Stimulated activated naive CD8-positive, alpha-beta T cell treated with anti-CD3 and anti-CD28 coated beads, Interleukin-15, Interleukin-2, amounts not matched to agents 100 ng/mL and 50 ng/mL, for 24 hours (primary cell): Measurements from ENCODE around the gene MYO10.

Experiments
- H3K27ac Mint-ChIP-seq: one replicate; pipeline ENCODE4 v1.8.0; 2021; ENCODE audit warnings: mild to moderate bottlenecking, mixed read lengths
- H3K27me3 Mint-ChIP-seq: one replicate; pipeline ENCODE4 v1.8.0; 2021; ENCODE audit warnings: mixed read lengths
- H3K36me3 Mint-ChIP-seq: one replicate; pipeline ENCODE4 v1.8.0; 2021; ENCODE audit warnings: low read depth, mixed read lengths
- H3K4me1 Mint-ChIP-seq: one replicate; pipeline ENCODE4 v1.8.0; 2021; ENCODE audit warnings: low read depth, mixed read lengths
- H3K4me3 Mint-ChIP-seq: one replicate; pipeline ENCODE4 v1.8.0; 2021; ENCODE audit warnings: mild to moderate bottlenecking, mixed read lengths
- H3K9me3 Mint-ChIP-seq: one replicate; pipeline ENCODE4 v1.8.0; 2021; ENCODE audit warnings: mixed read lengths

The MYO10 gene

GRCh38 chr5:16871746-16872339 lies 64.2 kb downstream of the MYO10 start:
- no peaks in the 10 kb centered on the region for H3K36me3 Mint-ChIP-seq
- H3K9me3 Mint-ChIP-seq = peaks cover 7% of the 10 kb centered on the region
- H3K4me1 Mint-ChIP-seq = no peaks in the 10 kb centered on the region
- no peak overlapping the region for H3K27ac Mint-ChIP-seq
- no peaks in the 10 kb centered on the region for H3K27me3 Mint-ChIP-seq
- H3K4me3 Mint-ChIP-seq = no peak overlapping the region

- Mint-ChIP-seq H3K9me3 (peaks cover 5% of the 10 kb centered on the region), H3K4me3 (no peak overlapping the region), H3K36me3 (no peaks in the 10 kb centered on the region), H3K4me1 (no peaks in the 10 kb centered on the region), H3K27me3 (no peaks in the 10 kb centered on the region), H3K27ac (no peak overlapping the region)
These were observed 65.2 kb downstream of the MYO10 start for GRCh38 chr5:16870878-16871277.

- Mint-ChIP-seq H3K9me3 (peaks cover 5% of the 10 kb centered on the region), H3K4me1 (no peaks in the 10 kb centered on the region), H3K36me3 (no peaks in the 10 kb centered on the region), H3K27ac (no peak overlapping the region), H3K27me3 (no peaks in the 10 kb centered on the region), H3K4me3 (no peak overlapping the region)
These were observed 66.0 kb downstream of the MYO10 start for GRCh38 chr5:16869821-16870796.

GRCh38 chr5:16867577-16867953 lies 68.5 kb downstream of the MYO10 start:
- H3K9me3 Mint-ChIP-seq = no peaks in the 10 kb centered on the region
- no peak overlapping the region for H3K27ac Mint-ChIP-seq
- no peaks in the 10 kb centered on the region for H3K27me3 Mint-ChIP-seq
- H3K36me3 Mint-ChIP-seq = no peaks in the 10 kb centered on the region
- no peaks in the 10 kb centered on the region for H3K4me1 Mint-ChIP-seq
- H3K4me3 Mint-ChIP-seq = no peak overlapping the region

GRCh38 chr5:16866795-16867576 lies 69.1 kb downstream of the MYO10 start:
- Mint-ChIP-seq H3K27me3 (no peaks in the 10 kb centered on the region), H3K36me3 (no peaks in the 10 kb centered on the region), H3K4me3 (no peak overlapping the region), H3K9me3 (no peaks in the 10 kb centered on the region), H3K4me1 (no peaks in the 10 kb centered on the region), H3K27ac (no peak overlapping the region)

- Mint-ChIP-seq H3K36me3 (no peaks in the 10 kb centered on the region), H3K27me3 (no peaks in the 10 kb centered on the region), H3K4me1 (no peaks in the 10 kb centered on the region), H3K9me3 (no peaks in the 10 kb centered on the region), H3K27ac (no peak overlapping the region), H3K4me3 (no peak overlapping the region)
These were observed 69.8 kb downstream of the MYO10 start for GRCh38 chr5:16866273-16866672.

GRCh38 chr5:16865151-16865550 lies 70.9 kb downstream of the MYO10 start:
- H3K4me3 Mint-ChIP-seq = no peak overlapping the region

GRCh38 chr5:16864631-16865131 lies 71.4 kb downstream of the MYO10 start:
- H3K27ac Mint-ChIP-seq = no peak overlapping the region
- no peaks in the 10 kb centered on the region for H3K4me1 Mint-ChIP-seq
- H3K36me3 Mint-ChIP-seq = no peaks in the 10 kb centered on the region
- no peak overlapping the region for H3K4me3 Mint-ChIP-seq
- no peaks in the 10 kb centered on the region for H3K27me3 Mint-ChIP-seq
- H3K9me3 Mint-ChIP-seq = no peaks in the 10 kb centered on the region

More at GRCh38 chr5:16865151-16865550, 70.9 kb downstream of the MYO10 start:
- Mint-ChIP-seq H3K27ac (no peak overlapping the region), H3K4me1 (no peaks in the 10 kb centered on the region), H3K9me3 (no peaks in the 10 kb centered on the region), H3K36me3 (no peaks in the 10 kb centered on the region), H3K27me3 (no peaks in the 10 kb centered on the region)

GRCh38 chr5:16863469-16863946 lies 72.6 kb downstream of the MYO10 start:
- Mint-ChIP-seq H3K27ac (no peak overlapping the region), H3K36me3 (no peaks in the 10 kb centered on the region), H3K9me3 (no peaks in the 10 kb centered on the region), H3K4me1 (no peaks in the 10 kb centered on the region), H3K27me3 (no peaks in the 10 kb centered on the region), H3K4me3 (no peak overlapping the region)

- no peak overlapping the region for H3K27ac Mint-ChIP-seq
- H3K27me3 Mint-ChIP-seq = no peaks in the 10 kb centered on the region
- H3K36me3 Mint-ChIP-seq = no peaks in the 10 kb centered on the region
- H3K4me3 Mint-ChIP-seq = no peak overlapping the region
- no peaks in the 10 kb centered on the region for H3K4me1 Mint-ChIP-seq
- no peaks in the 10 kb centered on the region for H3K9me3 Mint-ChIP-seq
These were observed 73.3 kb downstream of the MYO10 start for GRCh38 chr5:16862777-16863176.

GRCh38 chr5:16859346-16859745 lies 76.7 kb downstream of the MYO10 start:
- Mint-ChIP-seq H3K4me1 (no peaks in the 10 kb centered on the region), H3K4me3 (no peak overlapping the region), H3K9me3 (no peaks in the 10 kb centered on the region), H3K27ac (no peak overlapping the region), H3K27me3 (no peaks in the 10 kb centered on the region), H3K36me3 (no peaks in the 10 kb centered on the region)

GRCh38 chr5:16858151-16858550 lies 77.9 kb downstream of the MYO10 start:
- no peaks in the 10 kb centered on the region for H3K36me3 Mint-ChIP-seq
- H3K27me3 Mint-ChIP-seq = no peaks in the 10 kb centered on the region
- H3K4me3 Mint-ChIP-seq = no peak overlapping the region
- no peaks in the 10 kb centered on the region for H3K4me1 Mint-ChIP-seq
- H3K9me3 Mint-ChIP-seq = no peaks in the 10 kb centered on the region
- H3K27ac Mint-ChIP-seq = no peak overlapping the region

GRCh38 chr5:16857635-16858034 lies 78.5 kb downstream of the MYO10 start:
- H3K4me1 Mint-ChIP-seq = no peaks in the 10 kb centered on the region
- H3K36me3 Mint-ChIP-seq = no peaks in the 10 kb centered on the region
- no peaks in the 10 kb centered on the region for H3K9me3 Mint-ChIP-seq
- H3K4me3 Mint-ChIP-seq = no peak overlapping the region
- no peak overlapping the region for H3K27ac Mint-ChIP-seq
- H3K27me3 Mint-ChIP-seq = no peaks in the 10 kb centered on the region

GRCh38 chr5:16856531-16856930 lies 79.6 kb downstream of the MYO10 start:
- no peaks in the 10 kb centered on the region for H3K27me3 Mint-ChIP-seq
- no peaks in the 10 kb centered on the region for H3K36me3 Mint-ChIP-seq

GRCh38 chr5:16855898-16856297 lies 80.2 kb downstream of the MYO10 start:
- Mint-ChIP-seq H3K27ac (no peak overlapping the region), H3K4me1 (no peaks in the 10 kb centered on the region), H3K36me3 (no peaks in the 10 kb centered on the region), H3K4me3 (no peak overlapping the region), H3K27me3 (no peaks in the 10 kb centered on the region), H3K9me3 (no peaks in the 10 kb centered on the region)

More at GRCh38 chr5:16856531-16856930, 79.6 kb downstream of the MYO10 start:
- Mint-ChIP-seq H3K27ac (no peak overlapping the region), H3K9me3 (no peaks in the 10 kb centered on the region), H3K4me3 (no peak overlapping the region), H3K4me1 (no peaks in the 10 kb centered on the region)
